PC-9 (cell line): ENCODE data around the gene MAK.

Experiments used
- CTCF ChIP-seq: fragments of 200-600 bp; sonication (generic); conservative IDR thresholded peaks from 2 replicates; pipeline ENCODE4 v1.6.1; 2017; ENCODE audit warnings: mixed run types, antibody characterized with exemption, mild to moderate bottlenecking, moderate library complexity
- EZH2 ChIP-seq: fragments of 200-600 bp; sonication (generic); IDR thresholded peaks from 2 replicates; pipeline ENCODE4 v1.8.0; 2017; ENCODE audit warnings: antibody characterized with exemption, low read depth

GRCh38 chr6:10873374-10873773, 35.0 kb upstream of the MAK start:
- no peak for TF ChIP-seq CTCF
- no peak for TF ChIP-seq EZH2
